H9 (cell line): Measurements from ENCODE around the gene MAN1A1. TPM values are rescaled to one million over a fixed set of nuclear protein-coding genes. Genes with fewer than 3 reads are reported as not detected.

Experiments used
- DNase-seq: peaks from one replicate; pipeline ENCODE4 v3.0.0-alpha.2; 2017
- H2AFZ ChIP-seq: one replicate; pipeline ENCODE4 v1.6.1; 2013; ENCODE audit warnings: mild to moderate bottlenecking, low read length, control low read depth, moderate library complexity
- H2AK5ac ChIP-seq: 2 replicates; pipeline ENCODE4 v1.6.1; 2013; ENCODE audit warnings: low read length, control low read depth, mixed read lengths; ENCODE audit not compliant: insufficient read length
- H2BK120ac ChIP-seq: one replicate; pipeline ENCODE4 v1.6.1; 2013; ENCODE audit warnings: low read depth, mild to moderate bottlenecking, low read length, control low read depth, inconsistent platforms; ENCODE audit not compliant: poor library complexity, severe bottlenecking
- H2BK12ac ChIP-seq: 2 replicates; pipeline ENCODE4 v1.6.1; 2013; ENCODE audit warnings: low read length, control low read depth, mixed read lengths, low read depth; ENCODE audit not compliant: insufficient read length
- H2BK15ac ChIP-seq: 2 replicates; pipeline ENCODE4 v1.6.1; 2013; ENCODE audit warnings: low read depth, low read length, control low read depth
- H2BK20ac ChIP-seq: one replicate; pipeline ENCODE4 v1.6.1; 2013; ENCODE audit warnings: low read depth, mild to moderate bottlenecking, low read length, control low read depth, inconsistent platforms; ENCODE audit not compliant: poor library complexity, severe bottlenecking
- H2BK5ac ChIP-seq: 2 replicates; pipeline ENCODE4 v1.6.1; 2013; ENCODE audit warnings: low read length, control low read depth, mixed read lengths; ENCODE audit not compliant: insufficient read length
- H3K14ac ChIP-seq: 2 replicates; pipeline ENCODE4 v1.6.1; 2013; ENCODE audit warnings: low read length, control low read depth; ENCODE audit not compliant: insufficient read depth
- H3K18ac ChIP-seq: 2 replicates; pipeline ENCODE4 v1.6.1; 2013; ENCODE audit warnings: low read depth, mild to moderate bottlenecking, mixed read lengths, low read length, control low read depth; ENCODE audit not compliant: insufficient read length
- H3K23ac ChIP-seq: 2 replicates; pipeline ENCODE4 v1.6.1; 2013; ENCODE audit warnings: low read length, control low read depth, mixed read lengths, low read depth; ENCODE audit not compliant: insufficient read length
- H3K23me2 ChIP-seq: 2 replicates; pipeline ENCODE4 v1.6.1; 2013; ENCODE audit warnings: low read depth, mild to moderate bottlenecking, mixed read lengths, low read length, control low read depth; ENCODE audit not compliant: insufficient read length, poor library complexity, severe bottlenecking
- H3K27ac ChIP-seq: 2 replicates; pipeline ENCODE4 v1.5.1; 2013; ENCODE audit warnings: low read length, control low read depth, mixed read lengths, low read depth; ENCODE audit not compliant: insufficient read length
- H3K27me3 ChIP-seq: 2 replicates; pipeline ENCODE4 v1.6.1; 2013; ENCODE audit warnings: low read length, control low read depth, inconsistent platforms; ENCODE audit not compliant: insufficient read depth
- H3K4ac ChIP-seq: 2 replicates; pipeline ENCODE4 v1.6.1; 2013; ENCODE audit warnings: low read depth, mild to moderate bottlenecking, control low read depth, inconsistent platforms, low read length, moderate library complexity
- H3K4me1 ChIP-seq: 2 replicates; pipeline ENCODE4 v1.6.1; 2013; ENCODE audit warnings: low read length, control low read depth, inconsistent platforms; ENCODE audit not compliant: insufficient read depth
- H3K4me2 ChIP-seq: 2 replicates; pipeline ENCODE4 v1.6.1; 2013; ENCODE audit warnings: low read length, control low read depth, mixed read lengths; ENCODE audit not compliant: insufficient read length, insufficient read depth
- H3K56ac ChIP-seq: 2 replicates; pipeline ENCODE4 v1.6.1; 2013; ENCODE audit warnings: low read depth, mild to moderate bottlenecking, mixed read lengths, low read length, control low read depth; ENCODE audit not compliant: insufficient read length
- H3K79me1 ChIP-seq: 2 replicates; pipeline ENCODE4 v1.6.1; 2013; ENCODE audit warnings: low read depth, mild to moderate bottlenecking, moderate library complexity, low read length, control low read depth, inconsistent platforms; ENCODE audit not compliant: insufficient read depth, poor library complexity, severe bottlenecking
- H3K79me2 ChIP-seq: 2 replicates; pipeline ENCODE4 v1.6.1; 2013; ENCODE audit warnings: low read length, control low read depth, inconsistent platforms; ENCODE audit not compliant: insufficient read depth
- H3K9ac ChIP-seq: 2 replicates; pipeline ENCODE4 v1.6.1; 2013; ENCODE audit warnings: low read length, control low read depth, mixed read lengths; ENCODE audit not compliant: insufficient read length; ENCODE audit errors: extremely low read depth
- H3K9me3 ChIP-seq: one replicate; pipeline ENCODE4 v1.6.1; 2013; ENCODE audit warnings: low read depth, low read length, inconsistent platforms; ENCODE audit not compliant: control insufficient read depth
- H3T11ph ChIP-seq: one replicate; pipeline ENCODE4 v1.6.1; 2013; ENCODE audit warnings: mild to moderate bottlenecking, low read length, control low read depth, inconsistent platforms
- H4K20me1 ChIP-seq: one replicate; pipeline ENCODE4 v1.6.1; 2013; ENCODE audit not compliant: control insufficient read depth, insufficient read length, insufficient read depth
- H4K5ac ChIP-seq: 2 replicates; pipeline ENCODE4 v1.6.1; 2013; ENCODE audit warnings: low read depth, mild to moderate bottlenecking, mixed read lengths, low read length, control low read depth; ENCODE audit not compliant: insufficient read length
- H4K8ac ChIP-seq: replicated peaks from 2 replicates; pipeline ENCODE4 v1.6.1; 2013; ENCODE audit warnings: low read length, control low read depth, mixed read lengths, low read depth; ENCODE audit not compliant: insufficient read length
- H4K91ac ChIP-seq: 2 replicates; pipeline ENCODE4 v1.6.1; 2013; ENCODE audit warnings: low read depth, mild to moderate bottlenecking, moderate library complexity, mixed read lengths, low read length, control low read depth; ENCODE audit not compliant: insufficient read length
- H3K27ac Mint-ChIP-seq, 3 experiments: 2 replicates in 2 of 3; 3 replicates in 1 of 3; pipeline ENCODE4 v1.8.0; 2020 to 2021; ENCODE audit warnings: mixed read lengths in 3 of 3, mild to moderate bottlenecking in 1 of 3, moderate library complexity in 1 of 3
- H3K27me3 Mint-ChIP-seq: 2 replicates; pipeline ENCODE4 v1.8.0; 2021; ENCODE audit warnings: low read depth, mild to moderate bottlenecking, moderate library complexity, mixed read lengths
- H3K36me3 Mint-ChIP-seq, 3 experiments: 2 replicates in 2 of 3; 3 replicates in 1 of 3; pipeline ENCODE4 v1.8.0; 2020 to 2021; ENCODE audit warnings: low read depth in 3 of 3, mixed read lengths in 3 of 3; ENCODE audit not compliant: insufficient read depth in 1 of 3
- H3K4me1 Mint-ChIP-seq, 2 experiments: 2 replicates each; pipeline ENCODE4 v1.8.0; 2020; ENCODE audit warnings: mixed read lengths in 2 of 2
- H3K4me3 Mint-ChIP-seq, 2 experiments: 2 replicates in 1 of 2; 3 replicates in 1 of 2; pipeline ENCODE4 v1.8.0; 2020 to 2021; ENCODE audit warnings: mild to moderate bottlenecking in 2 of 2, mixed read lengths in 2 of 2, moderate library complexity in 1 of 2
- H3K9me3 Mint-ChIP-seq, 2 experiments: 2 replicates in 1 of 2; 3 replicates in 1 of 2; pipeline ENCODE4 v1.8.0; 2020; ENCODE audit warnings: mild to moderate bottlenecking in 2 of 2, mixed read lengths in 2 of 2, moderate library complexity in 1 of 2
- CTCF ChIP-seq: fragments of 200-600 bp; sonication (generic); conservative IDR thresholded peaks from 3 replicates; pipeline ENCODE4 v1.8.0; 2021; ENCODE audit warnings: antibody characterized with exemption, mild to moderate bottlenecking
- WGBS: extraction: QIAGEN DNeasy Blood & Tissue Kit; methylation state at CpG from one replicate; pipeline ENCODE4 v1.1.7; 2013; ENCODE audit warnings: missing lambda C conversion rate, low lambda C conversion rate, mixed read lengths; ENCODE audit not compliant: insufficient read length; ENCODE audit errors: extremely low coverage; 5-methylcytosine and 5-hydroxymethylcytosine counted together
- total RNA-seq: library from RNA; stranded (reverse); gene quantifications from 2 replicates; pipeline ENCODE4 v1.2.1, GENCODE V29; 2021

Gene MAN1A1
- total RNA-seq, 1 experiment from 2014 or later, result 1.6 TPM

- no peak overlapping the region for H3K4me3 Mint-ChIP-seq
- H3K23me2 ChIP-seq, result no peaks in the 10 kb centered on the region
- H3K18ac ChIP-seq, result no peak overlapping the region
- WGBS, result no CpG with 5 or more reads among the region's 1 CpG
- H3K4me2 ChIP-seq, result no peak overlapping the region
- H3K36me3 Mint-ChIP-seq, result no peaks in the 10 kb centered on the region
- H3K23ac ChIP-seq, result no peak overlapping the region
- no peak overlapping the region for H2BK12ac ChIP-seq
- H3K79me2 ChIP-seq, result no peaks in the 10 kb centered on the region
- no peak for TF ChIP-seq CTCF
- no peak overlapping the region for H4K91ac ChIP-seq
- H3K4me1 Mint-ChIP-seq, result no peaks in the 10 kb centered on the region
- no peak overlapping the region for H3K14ac ChIP-seq
- H2BK20ac ChIP-seq, result no peak overlapping the region
- H3K4me1 ChIP-seq, result no peaks in the 10 kb centered on the region
- H3K4ac ChIP-seq, result no peak overlapping the region
- no peak overlapping the region for H2AK5ac ChIP-seq
- no peak overlapping the region for H2BK5ac ChIP-seq
- H3K27ac ChIP-seq, result no peak overlapping the region
- H3K27me3 ChIP-seq, result no peaks in the 10 kb centered on the region
- no peak for DNase-seq
- no peaks in the 10 kb centered on the region for H3K9me3 Mint-ChIP-seq
- no peak overlapping the region for H3K27ac Mint-ChIP-seq
- H3K27me3 Mint-ChIP-seq, result no peaks in the 10 kb centered on the region
- no peaks in the 10 kb centered on the region for H4K20me1 ChIP-seq
- no peak overlapping the region for H3T11ph ChIP-seq
- H3K79me1 ChIP-seq, result no peaks in the 10 kb centered on the region
- no peak overlapping the region for H3K56ac ChIP-seq
- H4K5ac ChIP-seq, result no peak overlapping the region
- no peak overlapping the region for H3K9ac ChIP-seq
- H2BK15ac ChIP-seq, result no peak overlapping the region
- H2BK120ac ChIP-seq, result no peak overlapping the region
- H2AFZ ChIP-seq, result no peak overlapping the region
- H4K8ac ChIP-seq, result no peak overlapping the region
- H3K9me3 ChIP-seq, result no peaks in the 10 kb centered on the region
These were observed 129.1 kb downstream of the MAN1A1 start for GRCh38 chr6:119220452-119220851.
